Neural cell (in vitro differentiated cells): ENCODE results near the gene HBA2. TPM values are rescaled to one million over a fixed set of nuclear protein-coding genes. Genes with fewer than 3 reads are reported as not detected.
"Not testable (repeated sequence)": the region's sequence is repeated elsewhere in the genome, so short reads cannot be mapped to it uniquely, and the experiment has no call there.

Experiments
- H2AFZ ChIP-seq: fragments of 200-600, 300-800 bp; sonication (generic), shearing (Covaris generic); 2 replicates; pipeline ENCODE4 v1.6.0; 2014; ENCODE audit warnings: low read depth, mild to moderate bottlenecking, antibody characterized with exemption, low read length, moderate library complexity
- H3F3A ChIP-seq: fragments of 200-600 bp; shearing (Covaris generic); 2 replicates; pipeline ENCODE4 v1.6.1; 2016; ENCODE audit warnings: mild to moderate bottlenecking, moderate library complexity, mixed read lengths, antibody characterized with exemption, low read length; ENCODE audit not compliant: insufficient read depth, poor library complexity, severe bottlenecking
- H3K27ac ChIP-seq: fragments of 200-600, 300-800 bp; sonication (generic), shearing (Covaris generic); 2 replicates; pipeline ENCODE4 v1.5.1; 2014; ENCODE audit warnings: mild to moderate bottlenecking, low read length, moderate library complexity
- H3K27me3 ChIP-seq: fragments of 300-800, 200-600 bp; sonication (generic), shearing (Covaris generic); 2 replicates; pipeline ENCODE4 v1.6.0; 2014; ENCODE audit warnings: mild to moderate bottlenecking, low read depth, low read length, moderate library complexity; ENCODE audit not compliant: insufficient read depth
- H3K36me3 ChIP-seq: fragments of 300-800, 200-600 bp; sonication (generic), shearing (Covaris generic); 2 replicates; pipeline ENCODE4 v1.5.1; 2014; ENCODE audit warnings: mild to moderate bottlenecking, antibody characterized with exemption, low read length, moderate library complexity; ENCODE audit not compliant: insufficient read depth
- H3K4me2 ChIP-seq: fragments of 300-800, 200-600 bp; sonication (generic), shearing (Covaris generic); 2 replicates; pipeline ENCODE4 v1.6.0; 2014; ENCODE audit warnings: mild to moderate bottlenecking, low read length
- H3K4me3 ChIP-seq: fragments of 300-800, 200-600 bp; sonication (generic), shearing (Covaris generic); 2 replicates; pipeline ENCODE4 v1.5.1; 2014; ENCODE audit warnings: mild to moderate bottlenecking, low read length, moderate library complexity
- H3K79me2 ChIP-seq: fragments of 200-600 bp; shearing (Covaris generic); replicated peaks from 2 replicates; pipeline ENCODE4 v1.6.0; 2014; ENCODE audit warnings: mild to moderate bottlenecking, low read length, moderate library complexity; ENCODE audit not compliant: insufficient read depth
- H3K9ac ChIP-seq: fragments of 300-800, 200-600 bp; sonication (generic), shearing (Covaris generic); 2 replicates; pipeline ENCODE4 v1.6.1; 2016; ENCODE audit warnings: mild to moderate bottlenecking, low read length, mixed read lengths
- H3K9me2 ChIP-seq: fragments of 200-600 bp; shearing (Covaris generic); 2 replicates; pipeline ENCODE4 v1.6.1; 2016; ENCODE audit warnings: mild to moderate bottlenecking, low read length, mixed read lengths; ENCODE audit not compliant: insufficient read depth
- H3K9me3 ChIP-seq: fragments of 200-600, 300-800 bp; sonication (generic), shearing (Covaris generic); 2 replicates; pipeline ENCODE4 v1.6.1; 2016; ENCODE audit warnings: mild to moderate bottlenecking, mixed run types, low read length, moderate library complexity, mixed read lengths
- H4K20me1 ChIP-seq: fragments of 200-600 bp; shearing (Covaris generic); 2 replicates; pipeline ENCODE4 v1.6.1; 2016; ENCODE audit warnings: mild to moderate bottlenecking, mixed run types; ENCODE audit not compliant: insufficient read depth
- EP300 ChIP-seq: fragments of 450-650 bp; conservative IDR thresholded peaks from 2 replicates; pipeline ENCODE4 v1.6.1; 2014; ENCODE audit warnings: antibody characterized with exemption, mild to moderate bottlenecking, moderate library complexity; ENCODE audit not compliant: poor library complexity, severe bottlenecking
- EZH2 ChIP-seq: fragments of 200-600, 300-800 bp; shearing (Covaris generic), sonication (generic); IDR thresholded peaks from 2 replicates; pipeline ENCODE4 v1.6.1; 2014; ENCODE audit warnings: antibody characterized with exemption, low read length, borderline replicate concordance, mild to moderate bottlenecking; ENCODE audit not compliant: insufficient read depth, poor library complexity, severe bottlenecking
- MXI1 ChIP-seq: fragments of 450-650 bp; conservative IDR thresholded peaks from 2 replicates; pipeline ENCODE4 v1.6.1; 2014; ENCODE audit warnings: antibody characterized with exemption, mild to moderate bottlenecking; ENCODE audit not compliant: poor library complexity, severe bottlenecking
- SMC3 ChIP-seq: fragments of 450-650 bp; conservative IDR thresholded peaks from 2 replicates; pipeline ENCODE4 v1.6.1; 2014; ENCODE audit warnings: antibody characterized with exemption, mild to moderate bottlenecking, moderate library complexity; ENCODE audit not compliant: poor library complexity
- TAF1 ChIP-seq: IDR thresholded peaks from 2 replicates; pipeline ENCODE4 v1.6.1; 2012; ENCODE audit warnings: low read depth
- polyA plus RNA-seq: library from polyadenylated mRNA; depleted of rRNA; stranded (reverse); fragments of >200 nt; gene quantifications from 2 replicates; pipeline ENCODE4 v1.2.3, GENCODE V29; 2014
- TF ChIP-seq, protein P1 (sequence below): IDR thresholded peaks from 2 replicates; pipeline ENCODE4 v1.6.1; 2012; ENCODE audit warnings: borderline replicate concordance

Gene HBA2
- polyA plus RNA-seq, 1 donor from 2014 or later, result not detected

DNA sequence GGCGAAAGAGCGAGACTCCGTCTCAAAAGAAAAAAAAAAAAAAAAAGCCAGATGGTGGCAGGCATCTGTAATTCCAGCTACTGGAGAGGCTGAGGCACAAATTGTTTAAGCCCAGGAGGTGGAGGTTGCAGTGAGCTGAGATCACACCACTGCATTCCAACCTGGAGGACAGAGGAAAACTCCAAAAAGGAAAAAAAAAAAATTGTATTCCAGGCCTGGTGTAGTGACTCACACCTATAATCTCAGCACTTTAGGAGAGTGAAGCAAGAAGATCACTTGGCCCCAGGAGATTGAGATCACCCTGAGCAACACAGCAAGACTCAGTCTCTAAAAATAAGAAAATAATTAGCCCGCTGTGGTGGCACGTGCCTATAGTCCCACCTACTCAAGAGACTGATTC, 27.7 kb downstream of the HBA2 start:
- no peaks in the 10 kb centered on the region for H3K36me3 ChIP-seq

DNA sequence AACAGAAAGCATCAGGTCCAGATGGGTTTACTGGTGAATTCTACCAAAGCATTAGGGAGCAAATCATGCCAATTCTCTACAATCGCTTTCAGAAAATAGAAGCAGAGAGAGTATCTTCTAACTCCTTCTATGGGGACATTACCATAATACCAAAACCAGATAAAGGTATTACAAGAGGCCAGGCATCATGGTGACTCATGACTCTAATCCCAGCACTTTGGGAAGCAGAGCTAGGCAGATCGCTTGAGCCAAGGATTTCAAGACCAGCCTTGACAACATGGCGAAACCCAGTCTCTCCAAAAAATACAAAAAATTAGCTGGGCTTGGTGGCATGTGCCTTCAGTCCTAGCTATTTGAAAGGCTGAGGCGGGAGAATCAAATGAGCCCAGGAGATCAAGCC, 30.6 kb downstream of the HBA2 start:
- Histone ChIP-seq H3K9me2 (no peaks in the 10 kb centered on the region), H3K4me3 (no peak overlapping the region), H3K9me3 (no peaks in the 10 kb centered on the region), H3K27ac (no peak overlapping the region), H3K79me2 (peaks cover 3% of the 10 kb centered on the region), H4K20me1 (no peaks in the 10 kb centered on the region), H3K27me3 (no peaks in the 10 kb centered on the region), H3K36me3 (peaks cover 7% of the 10 kb centered on the region), H3K9ac (no peak overlapping the region), H3F3A (no peaks in the 10 kb centered on the region), H2AFZ (no peak overlapping the region), H3K4me2 (no peak overlapping the region)
- TF ChIP-seq TAF1 (no peak), EP300 (no peak), MXI1 (no peak), SMC3 (no peak)
- TF ChIP-seq, protein P1, sequence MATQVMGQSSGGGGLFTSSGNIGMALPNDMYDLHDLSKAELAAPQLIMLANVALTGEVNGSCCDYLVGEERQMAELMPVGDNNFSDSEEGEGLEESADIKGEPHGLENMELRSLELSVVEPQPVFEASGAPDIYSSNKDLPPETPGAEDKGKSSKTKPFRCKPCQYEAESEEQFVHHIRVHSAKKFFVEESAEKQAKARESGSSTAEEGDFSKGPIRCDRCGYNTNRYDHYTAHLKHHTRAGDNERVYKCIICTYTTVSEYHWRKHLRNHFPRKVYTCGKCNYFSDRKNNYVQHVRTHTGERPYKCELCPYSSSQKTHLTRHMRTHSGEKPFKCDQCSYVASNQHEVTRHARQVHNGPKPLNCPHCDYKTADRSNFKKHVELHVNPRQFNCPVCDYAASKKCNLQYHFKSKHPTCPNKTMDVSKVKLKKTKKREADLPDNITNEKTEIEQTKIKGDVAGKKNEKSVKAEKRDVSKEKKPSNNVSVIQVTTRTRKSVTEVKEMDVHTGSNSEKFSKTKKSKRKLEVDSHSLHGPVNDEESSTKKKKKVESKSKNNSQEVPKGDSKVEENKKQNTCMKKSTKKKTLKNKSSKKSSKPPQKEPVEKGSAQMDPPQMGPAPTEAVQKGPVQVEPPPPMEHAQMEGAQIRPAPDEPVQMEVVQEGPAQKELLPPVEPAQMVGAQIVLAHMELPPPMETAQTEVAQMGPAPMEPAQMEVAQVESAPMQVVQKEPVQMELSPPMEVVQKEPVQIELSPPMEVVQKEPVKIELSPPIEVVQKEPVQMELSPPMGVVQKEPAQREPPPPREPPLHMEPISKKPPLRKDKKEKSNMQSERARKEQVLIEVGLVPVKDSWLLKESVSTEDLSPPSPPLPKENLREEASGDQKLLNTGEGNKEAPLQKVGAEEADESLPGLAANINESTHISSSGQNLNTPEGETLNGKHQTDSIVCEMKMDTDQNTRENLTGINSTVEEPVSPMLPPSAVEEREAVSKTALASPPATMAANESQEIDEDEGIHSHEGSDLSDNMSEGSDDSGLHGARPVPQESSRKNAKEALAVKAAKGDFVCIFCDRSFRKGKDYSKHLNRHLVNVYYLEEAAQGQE, result no peak

More for the DNA sequence above, 27.7 kb downstream of the HBA2 start:
- Histone ChIP-seq H3F3A (no peaks in the 10 kb centered on the region), H2AFZ (no peak overlapping the region), H3K27me3 (no peaks in the 10 kb centered on the region), H3K4me3 (no peak overlapping the region), H3K4me2 (no peak overlapping the region), H3K9me2 (no peaks in the 10 kb centered on the region), H3K27ac (no peak overlapping the region), H3K9me3 (no peaks in the 10 kb centered on the region), H3K9ac (no peak overlapping the region), H3K79me2 (peaks cover 2% of the 10 kb centered on the region), H4K20me1 (no peaks in the 10 kb centered on the region)
- no peak for TF ChIP-seq EZH2
- no peak for TF ChIP-seq MXI1
- no peak for TF ChIP-seq SMC3
- TF ChIP-seq TAF1, result no peak

DNA sequence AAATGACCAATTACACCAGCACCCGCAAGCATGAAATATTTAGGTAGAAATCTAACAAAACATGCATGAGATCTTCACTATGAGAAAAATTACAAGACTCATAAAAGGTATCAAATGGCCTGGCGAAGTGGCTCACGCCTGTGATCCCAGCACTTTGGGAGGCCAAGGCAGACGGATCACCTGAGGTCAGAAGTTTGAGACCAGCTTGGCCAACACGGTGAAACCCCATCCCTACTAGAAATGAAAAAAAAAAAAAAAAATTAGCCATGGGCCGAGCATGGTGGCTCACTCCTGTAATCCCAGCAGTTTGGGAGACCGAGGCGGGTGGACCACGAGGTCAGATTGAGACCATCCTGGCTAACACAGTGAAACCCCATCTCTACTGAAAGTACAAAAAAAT, 31.4 kb downstream of the HBA2 start:
- not testable (repeated sequence) for H3F3A ChIP-seq, H3K9me3 ChIP-seq, H3K4me3 ChIP-seq, H4K20me1 ChIP-seq, H3K9ac ChIP-seq, H3K27me3 ChIP-seq, H3K27ac ChIP-seq, H3K9me2 ChIP-seq, H3K79me2 ChIP-seq, H2AFZ ChIP-seq, H3K4me2 ChIP-seq
- peaks cover 14% of the 10 kb centered on the region for H3K36me3 ChIP-seq

DNA sequence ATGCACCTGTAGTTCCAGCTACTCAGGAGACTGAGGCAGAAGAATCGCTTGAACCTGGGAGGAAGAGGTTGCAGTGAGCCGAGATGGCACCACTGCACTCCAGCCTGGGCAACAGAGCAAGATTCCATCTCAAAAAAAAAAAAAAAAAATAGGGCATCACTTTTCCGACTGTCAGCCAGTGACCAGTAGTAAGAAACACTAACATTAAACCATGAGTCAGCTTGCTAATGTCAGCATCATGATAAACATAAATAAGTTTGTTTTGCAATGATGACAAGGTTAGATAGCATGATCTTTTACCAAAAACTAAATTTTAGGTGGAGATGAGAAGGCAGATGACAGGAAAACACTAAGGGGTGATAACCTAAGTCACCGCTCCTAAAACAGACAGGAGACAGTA, 36.7 kb downstream of the HBA2 start:
- H3K9ac ChIP-seq, H2AFZ ChIP-seq, H3K9me2 ChIP-seq, H3K27me3 ChIP-seq, H4K20me1 ChIP-seq, H3K4me3 ChIP-seq, H3F3A ChIP-seq, H3K9me3 ChIP-seq, H3K27ac ChIP-seq, H3K4me2 ChIP-seq: not testable (repeated sequence)
- Histone ChIP-seq H3K36me3 (peaks cover 14% of the 10 kb centered on the region), H3K79me2 (peaks cover 19% of the 10 kb centered on the region)

DNA sequence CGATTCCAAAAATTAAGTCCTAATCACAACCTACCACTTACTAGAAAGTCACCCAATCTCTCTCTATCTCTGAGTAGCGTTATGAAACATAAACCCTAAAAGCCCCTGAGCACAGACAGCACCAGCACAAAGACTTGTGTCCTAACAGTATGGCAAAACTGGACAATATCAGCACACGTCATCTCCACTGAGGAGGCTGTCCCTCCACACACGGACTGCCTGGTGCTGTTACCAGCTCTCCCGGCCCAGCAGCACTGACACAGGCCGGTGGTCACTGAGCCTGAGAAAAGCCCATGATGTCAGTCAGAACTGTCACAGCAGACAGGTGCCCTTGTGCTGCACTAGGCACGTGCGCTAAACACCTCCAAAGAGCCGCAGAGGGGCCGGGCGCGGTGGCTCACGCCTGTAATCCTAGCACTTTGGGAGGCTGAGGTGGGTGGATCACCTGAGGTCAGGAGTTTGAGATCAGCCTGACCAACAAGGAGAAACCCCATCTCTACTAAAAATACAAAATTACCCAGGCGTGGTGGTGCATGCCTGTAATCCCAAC, 39.0 kb downstream of the HBA2 start:
- H3K9me2 ChIP-seq, H3K27ac ChIP-seq, H3F3A ChIP-seq, H4K20me1 ChIP-seq, H3K4me2 ChIP-seq, H3K4me3 ChIP-seq, H3K27me3 ChIP-seq, H3K9ac ChIP-seq, H2AFZ ChIP-seq, H3K9me3 ChIP-seq: not testable (repeated sequence)
- H3K36me3 ChIP-seq, result peaks cover 10% of the 10 kb centered on the region
- H3K79me2 ChIP-seq, result peaks cover 29% of the 10 kb centered on the region
